HuH-7 (cell line): ENCODE results near the gene MCOLN1.

Source experiments
- DNase-seq: peaks from one replicate; pipeline ENCODE4 v3.0.0; 2011; ENCODE audit warnings: low spot score

Gene MCOLN1

DNA sequence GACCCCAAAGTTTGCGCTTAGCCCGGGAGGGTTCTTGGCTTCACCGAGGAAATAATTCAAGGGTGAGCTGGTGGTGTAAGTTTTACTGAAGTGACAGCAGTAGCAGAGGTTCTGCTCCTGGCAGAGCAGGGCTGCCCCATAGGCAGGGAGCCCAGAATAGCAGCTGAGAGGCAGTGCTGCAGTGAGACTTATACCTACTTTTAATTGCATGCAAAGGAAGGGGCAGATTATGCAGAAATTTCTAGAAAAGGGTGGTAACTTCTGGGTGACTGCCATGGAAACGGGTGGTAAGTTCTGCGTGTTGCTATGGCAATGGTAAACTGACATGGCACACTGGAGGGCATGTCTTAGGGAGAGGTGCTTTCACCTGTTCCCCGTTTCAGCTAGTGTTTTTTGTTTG, 55.7 kb downstream of the MCOLN1 start:
- DNase-seq, result no peak

DNA sequence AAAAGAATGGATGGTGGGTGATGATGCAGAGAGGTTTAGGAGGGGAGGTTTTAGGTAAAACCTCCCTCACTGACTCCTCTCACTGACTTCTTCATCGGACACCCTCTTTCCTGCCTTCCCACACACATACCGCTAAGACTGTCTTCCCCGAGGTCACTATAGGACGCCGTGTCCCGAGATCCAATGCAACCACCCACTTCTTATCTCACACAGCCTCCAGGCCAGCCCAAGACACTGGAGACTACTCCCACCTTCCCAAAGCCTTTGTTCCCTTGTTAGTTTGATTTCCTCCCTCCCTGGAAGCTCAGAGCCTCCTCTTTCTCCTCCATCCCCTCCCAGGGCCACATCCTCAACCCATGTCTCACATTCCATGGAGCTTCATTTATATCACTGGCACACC, 56.8 kb downstream of the MCOLN1 start:
- no peak for DNase-seq

DNA sequence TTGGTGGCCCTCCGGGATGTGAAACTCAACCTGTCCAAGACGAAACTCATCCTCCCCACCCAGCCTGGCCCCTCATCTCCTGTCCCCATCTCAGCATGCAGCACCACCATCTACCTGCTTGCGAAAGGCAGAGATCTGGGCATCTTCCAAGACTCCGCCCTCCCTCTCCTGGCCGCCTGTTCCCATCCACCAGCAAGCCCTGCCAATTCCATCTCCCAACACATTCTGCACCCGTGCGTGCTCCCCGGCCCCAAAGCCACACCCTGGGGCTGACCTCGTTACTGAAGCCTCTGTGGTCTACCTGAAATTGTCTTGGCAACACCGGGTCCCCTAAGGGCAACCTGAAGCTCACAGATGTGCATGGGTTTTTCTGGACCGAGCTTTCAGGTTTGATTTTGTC, 60.0 kb downstream of the MCOLN1 start:
- DNase-seq, result no peak
